ENCODE results near the gene ASIC4. TPM values are rescaled to one million over a fixed set of nuclear protein-coding genes. Genes with fewer than 3 reads are reported as not detected.

ASIC4 gene
- total and polyA plus RNA-seq, 9 of the 15 experiments (the other 6 are each of a cell fraction or from before 2014, with no cell fraction given) = 0.07 to 19.2 (median 4.8) TPM

- no peak for TF ChIP-seq BMI1 (IDR thresholded peaks at IDR 0.05; ENCODE audit: low read length)
- TF ChIP-seq SETDB1 (IDR thresholded peaks at IDR 0.05; ENCODE audit: low read length) = no peak
- TF ChIP-seq RBFOX2 (IDR thresholded peaks at IDR 0.05; ENCODE audit: low read depth, low read length) = peak; percentile 8; the same call in 1 of the 2 replicates
- 0 out of 2 replicates have a peak, but pooled peaks have one; percentile 23 for TF ChIP-seq POLR2G (IDR thresholded peaks at IDR 0.05; ENCODE audit: low read depth, low read length)
- H3K9me3 ChIP-seq (replicated peaks; ENCODE audit: control insufficient read depth, insufficient read depth, low read depth, low read length) = no peaks in the 10 kb centered on the region
- no peak overlapping the region for H3K4me2 ChIP-seq (ENCODE audit: insufficient read depth, low read length)
- intact Hi-C loops (cut with micrococcal nuclease) = no loop called here
- H2AFZ ChIP-seq (ENCODE audit: low read depth, low read length) = no peak overlapping the region
- CTCF ChIA-PET (ENCODE audit: low intra/inter-chr PET ratio) = no interaction called here
- 85% methylated on average over 12 of the region's 17 CpGs for whole genome bisulfite sequencing (ENCODE audit: insufficient coverage, low coverage, missing lambda C conversion rate)
- H3K36me3 ChIP-seq (ENCODE audit: control insufficient read depth, insufficient read depth, low read length) = peaks cover 50% of the 10 kb centered on the region; the same call in 2 of the 3 replicates
- H3K9ac ChIP-seq (ENCODE audit: insufficient read depth in 1 of 2, low read depth in 2 of 2, low read length in 2 of 2) = peak overlapping the region in 1 of 2 experiments; percentile 53; a peak in 2 of 4 replicates
- BruUV-seq (replicated peaks) = no TSS peak
- DNase-seq (ENCODE audit: extremely low read depth in 1 of 4, low spot score in 3 of 4) = no peak
- no peak for ATAC-seq
- peaks cover 53 to 75% of the 10 kb centered on the region in 2 experiments for H3K4me1 ChIP-seq (replicated peaks in 1 of 2; ENCODE audit: control insufficient read depth in 2 of 2, insufficient read depth in 2 of 2, low read length in 2 of 2)
- H3K79me2 ChIP-seq (ENCODE audit: control insufficient read depth, insufficient read depth, low read length) = peaks cover 13% of the 10 kb centered on the region
- POLR2A ChIA-PET = interaction anchor here (1.3 to 3.4 kb wide), 3 partner anchors 7 to 13 kb away, joined by 3 to 37 read pairs (median 7); partner anchors contain the start of gene GMPPA
- H3K27ac ChIP-seq (ENCODE audit: extremely low read depth, low read depth, low read length) = no peak overlapping the region
- no peak for FAIRE-seq
- H3K4me3 ChIP-seq = no peak overlapping the region
- H3K27me3 ChIP-seq (ENCODE audit: control insufficient read depth in 2 of 2, insufficient read depth in 2 of 2, low read length in 2 of 2) = no peaks in the 10 kb centered on the region
- no peaks in the 10 kb centered on the region for H4K20me1 ChIP-seq (replicated peaks; ENCODE audit: control insufficient read depth, insufficient read depth, low read length)
- in situ Hi-C loops (cut with MboI) = no loop called here
- no peaks in the 10 kb centered on the region for H3K9me1 ChIP-seq (ENCODE audit: control insufficient read depth, insufficient read depth, low read length)
Observed at GRCh38 chr2:219506802-219507526, 7.3 kb upstream of the ASIC4 start.

Measured in K562 (cell line).